Caco-2 (cell line): ENCODE data around the gene C15orf39. TPM values are rescaled to one million over a fixed set of nuclear protein-coding genes. Genes with fewer than 3 reads are reported as not detected.

Source experiments
- total RNA-seq: library from RNA; stranded (reverse); gene quantifications from 2 replicates; pipeline ENCODE4 v1.2.3, GENCODE V29; 2022

Gene C15orf39
- total RNA-seq, 1 experiment from 2014 or later = 48.2 TPM

Other genes with a start within 250 kb of the C15orf39 start
- gene RPP25, start 245.1 kb upstream of the C15orf39 start, total RNA-seq = 30.1 and 35.3 TPM in 2 replicates
- gene SCAMP5, start 206.3 kb upstream of the C15orf39 start, total RNA-seq = 9.2 and 11.8 TPM in 2 replicates
- gene PPCDC, start 178.3 kb upstream of the C15orf39 start, total RNA-seq = 14.7 and 18.1 TPM in 2 replicates
- gene GOLGA6C, start 56.5 kb downstream of the C15orf39 start, total RNA-seq = not detected in 2 replicates
- gene GOLGA6D, start 81.0 kb downstream of the C15orf39 start, total RNA-seq = not detected in 2 replicates
- 93.9 and 94.3 TPM in 2 replicates for gene COMMD4, start 134.2 kb downstream of the C15orf39 start, total RNA-seq
- 11.3 and 12.3 TPM in 2 replicates for gene NEIL1, start 145.2 kb downstream of the C15orf39 start, total RNA-seq
- gene MAN2C1, start 166.7 kb downstream of the C15orf39 start, total RNA-seq = 131 and 140 TPM in 2 replicates
- 64.4 and 67.1 TPM in 2 replicates for gene SIN3A, start 249.8 kb downstream of the C15orf39 start, total RNA-seq